IMR-90 (cell line): Measurements from ENCODE around the gene BAIAP2L1. TPM values are rescaled to one million over a fixed set of nuclear protein-coding genes. Genes with fewer than 3 reads are reported as not detected.
A peak's percentile ranks its signal among the peaks of the same experiment; 100 is the strongest.

Experiments used
- ATAC-seq: fragments of 200-7000 bp; cut with Tn5 transposase; 2 replicates; pipeline ENCODE4 v1.9.1; 2020; ENCODE audit warnings: low read depth, mild to moderate bottlenecking, moderate library complexity
- BruUV-seq: library from RNA; stranded (reverse); fragments of 400-500 nt; replicated peaks from 2 replicates; lab custom pipeline; 2021; lab: Mats Ljungman, UMichigan
- CTCF ChIA-PET: fragments of 300-600 bp; formaldehyde crosslinking; extraction: SDS; loops from one replicate; lab custom pipeline; 2021; ENCODE audit warnings: antibody characterized with exemption; lab: Yijun Ruan, JAX
- POLR2A ChIA-PET: fragments of 300-600 bp; sonication (Branson Sonifier 250); formaldehyde crosslinking; loops from one replicate; lab custom pipeline; 2022; ENCODE audit warnings: antibody characterized with exemption; ENCODE audit not compliant: unreplicated experiment; lab: Charles Lee
- DNase-seq: peaks from one replicate; pipeline ENCODE4 v3.0.0; 2013
- H2AFZ ChIP-seq: replicated peaks from 2 replicates; pipeline ENCODE3; 2013; ENCODE audit warnings: low read length, mild to moderate bottlenecking; ENCODE audit not compliant: poor library complexity
- H2AK5ac ChIP-seq: 2 replicates; pipeline ENCODE4 v1.6.1; 2013; ENCODE audit warnings: low read depth, low read length, inconsistent platforms
- H2AK9ac ChIP-seq: replicated peaks from 2 replicates; pipeline ENCODE3; 2013; ENCODE audit warnings: mild to moderate bottlenecking, low read depth, low read length, moderate library complexity; ENCODE audit not compliant: poor library complexity
- H2BK120ac ChIP-seq: 2 replicates; pipeline ENCODE4 v1.6.1; 2013; ENCODE audit warnings: low read depth, low read length, inconsistent platforms
- H2BK15ac ChIP-seq: 3 replicates; pipeline ENCODE4 v1.6.1; 2013; ENCODE audit warnings: low read depth, low read length, inconsistent platforms
- H2BK20ac ChIP-seq: 2 replicates; pipeline ENCODE4 v1.6.1; 2013; ENCODE audit warnings: low read depth, mild to moderate bottlenecking, inconsistent platforms, low read length, moderate library complexity
- H2BK5ac ChIP-seq: 2 replicates; pipeline ENCODE4 v1.6.1; 2013; ENCODE audit warnings: mild to moderate bottlenecking, low read depth, low read length, inconsistent platforms; ENCODE audit not compliant: poor library complexity, severe bottlenecking
- H3K14ac ChIP-seq: replicated peaks from 2 replicates; pipeline ENCODE4 v1.6.1; 2013; ENCODE audit warnings: low read depth, low read length, inconsistent platforms
- H3K18ac ChIP-seq: 2 replicates; pipeline ENCODE4 v1.6.1; 2013; ENCODE audit warnings: low read depth, low read length, control low read depth
- H3K23ac ChIP-seq: 2 replicates; pipeline ENCODE4 v1.6.1; 2013; ENCODE audit warnings: low read depth, low read length, inconsistent platforms
- H3K27ac ChIP-seq: 2 replicates; pipeline ENCODE4 v1.5.1; 2013; ENCODE audit warnings: mild to moderate bottlenecking, control low read depth, low read length; ENCODE audit not compliant: insufficient read depth
- H3K27me3 ChIP-seq: 2 replicates; pipeline ENCODE4 v1.6.1; 2013; ENCODE audit warnings: low read length; ENCODE audit not compliant: control insufficient read depth, insufficient read depth
- H3K36me3 ChIP-seq: 2 replicates; pipeline ENCODE4 v1.6.1; 2013; ENCODE audit warnings: low read length, mixed read lengths; ENCODE audit not compliant: control insufficient read depth, insufficient read depth
- H3K4ac ChIP-seq: 2 replicates; pipeline ENCODE4 v1.6.1; 2013; ENCODE audit warnings: low read depth, low read length, inconsistent platforms
- H3K4me1 ChIP-seq: 2 replicates; pipeline ENCODE4 v1.6.1; 2013; ENCODE audit warnings: low read length, mixed read lengths; ENCODE audit not compliant: control insufficient read depth, insufficient read depth
- H3K4me2 ChIP-seq: 2 replicates; pipeline ENCODE4 v1.6.1; 2013; ENCODE audit warnings: low read depth, mild to moderate bottlenecking, control low read depth, low read length, moderate library complexity
- H3K4me3 ChIP-seq: 2 replicates; pipeline ENCODE4 v1.5.1; 2013; ENCODE audit warnings: low read depth, mild to moderate bottlenecking, control low read depth, low read length, moderate library complexity; ENCODE audit not compliant: insufficient read depth
- H3K56ac ChIP-seq: 2 replicates; pipeline ENCODE4 v1.6.1; 2013; ENCODE audit warnings: low read length, inconsistent platforms; ENCODE audit not compliant: insufficient read depth; ENCODE audit errors: extremely low read depth
- H3K79me1 ChIP-seq, 2 experiments: 2 replicates each; pipeline ENCODE4 v1.6.1; 2013; ENCODE audit warnings: low read length in 2 of 2, inconsistent platforms in 1 of 2, low read depth in 1 of 2
- H3K9ac ChIP-seq: 2 replicates; pipeline ENCODE4 v1.6.1; 2013; ENCODE audit warnings: low read depth, low read length, control low read depth
- H3K9me1 ChIP-seq: 2 replicates; pipeline ENCODE4 v1.6.1; 2013; ENCODE audit warnings: low read length, inconsistent platforms; ENCODE audit not compliant: insufficient read depth
- H3K9me3 ChIP-seq: 2 replicates; pipeline ENCODE4 v1.6.1; 2013; ENCODE audit warnings: low read length; ENCODE audit not compliant: control insufficient read depth, insufficient read depth
- H4K20me1 ChIP-seq: 2 replicates; pipeline ENCODE4 v1.6.1; 2013; ENCODE audit warnings: low read length, inconsistent platforms; ENCODE audit not compliant: insufficient read depth
- H4K5ac ChIP-seq: 2 replicates; pipeline ENCODE4 v1.6.1; 2013; ENCODE audit warnings: mild to moderate bottlenecking, low read depth, low read length, control low read depth
- H4K8ac ChIP-seq, 2 experiments: 2 replicates each; pipeline ENCODE4 v1.6.1; 2013; ENCODE audit warnings: low read depth in 2 of 2, low read length in 2 of 2, control low read depth in 1 of 2, inconsistent platforms in 1 of 2
- H4K91ac ChIP-seq: 2 replicates; pipeline ENCODE4 v1.6.1; 2013; ENCODE audit warnings: low read depth, low read length, inconsistent platforms; ENCODE audit not compliant: insufficient read depth
- CHD1 ChIP-seq: IDR thresholded peaks from 2 replicates; pipeline ENCODE4 v1.6.1; 2012; ENCODE audit warnings: low read depth, low read length, improper control_type of control experiment
- SMC3 ChIP-seq: fragments of 150-350 bp; IDR thresholded peaks from 2 replicates; pipeline ENCODE4 v1.6.1; 2016; ENCODE audit warnings: low read depth, mild to moderate bottlenecking, antibody characterized with exemption, low read length, moderate library complexity
- USF2 ChIP-seq: fragments of 150-350 bp; IDR thresholded peaks from 2 replicates; pipeline ENCODE4 v1.6.1; 2017; ENCODE audit warnings: mild to moderate bottlenecking, antibody characterized with exemption, low read length, low read depth
- WGBS, 2 experiments: methylation state at CpG; one replicate each; pipeline versions ENCODE4 v1.1.5 to v1.1.7; 2013; ENCODE audit warnings: missing lambda C conversion rate in 2 of 2; ENCODE audit not compliant: insufficient read length in 1 of 2; ENCODE audit errors: extremely low coverage in 2 of 2; 5-methylcytosine and 5-hydroxymethylcytosine counted together
- dilution Hi-C: fragments of 300-500 bp; cut with HindIII; formaldehyde crosslinking; loops from one replicate; pipeline ENCODE4 v1.14.3; 2018; ENCODE audit warnings: low sequenced_read_pairs; ENCODE audit not compliant: unreplicated experiment
- in situ Hi-C: fragments of 300-500 bp; cut with MboI; formaldehyde crosslinking; loops from 3 replicates; pipeline ENCODE4 v1.14.3; 2019; ENCODE audit warnings: low sequenced_read_pairs, inconsistent platforms, mixed read lengths
- intact Hi-C: fragments of 100-400 bp; cut with micrococcal nuclease; formaldehyde crosslinking; loops from 2 replicates; pipeline ENCODE4 v1.10.0; 2022
- polyA plus RNA-seq, 3 experiments: library from polyadenylated mRNA; depleted of rRNA; stranded (reverse); fragments of >200 nt; gene quantifications; 2 replicates each; pipeline ENCODE4 v1.2.3, GENCODE V29; 2012; ENCODE audit warnings: low replicate concordance in 1 of 3
- total RNA-seq: library from RNA; depleted of rRNA; stranded (reverse); fragments of >200 nt; gene quantifications from 2 replicates; pipeline ENCODE4 v1.2.3, GENCODE V29; 2012

The BAIAP2L1 gene
- total and polyA plus RNA-seq, 2 of the 4 experiments (the other 2 are of a cell fraction): 2.2 to 6.0 TPM

GRCh38 chr7:98423043-98423442 is 22.2 kb upstream of the BAIAP2L1 start:
- H2BK20ac ChIP-seq: no peak overlapping the region
- no peaks in the 10 kb centered on the region for H4K20me1 ChIP-seq
- H2AFZ ChIP-seq: peak overlapping the region; percentile 46
- H3K56ac ChIP-seq: no peak overlapping the region
- no peaks in the 10 kb centered on the region for H3K27me3 ChIP-seq
- POLR2A ChIA-PET: no interaction called here
- no peak for ATAC-seq
- no peak overlapping the region for H3K4me3 ChIP-seq
- no peak overlapping the region for H2AK9ac ChIP-seq
- no peak overlapping the region for H4K5ac ChIP-seq
- in situ Hi-C loops: no loop called here
- WGBS, 2 experiments: no CpG with 5 or more reads among the region's 2 CpGs
- no TSS peak for BruUV-seq
- no peak overlapping the region for H4K91ac ChIP-seq
- dilution Hi-C loops: no loop called here
- H3K9me3 ChIP-seq: no peaks in the 10 kb centered on the region
- H2BK5ac ChIP-seq: no peak overlapping the region
- no peak overlapping the region for H3K18ac ChIP-seq
- H4K8ac ChIP-seq: no peak overlapping the region
- H3K9me1 ChIP-seq: peaks cover 7% of the 10 kb centered on the region; the same call in 1 of the 2 replicates
- H3K27ac ChIP-seq: no peak overlapping the region
- TF ChIP-seq USF2 (peak; percentile 24; the same call in 1 of the 2 replicates), SMC3 (no peak), CHD1 (no peak)
- no peak overlapping the region for H3K4me2 ChIP-seq
- H3K4ac ChIP-seq: no peak overlapping the region; the same call in 1 of the 2 replicates
- no peak overlapping the region for H3K23ac ChIP-seq
- no peak overlapping the region for H3K14ac ChIP-seq
- no peak overlapping the region for H2BK15ac ChIP-seq
- no peaks in the 10 kb centered on the region for H3K36me3 ChIP-seq
- H3K9ac ChIP-seq: no peak overlapping the region
- intact Hi-C loops: no loop called here
- no peak overlapping the region for H2AK5ac ChIP-seq
- H3K79me1 ChIP-seq: peaks cover 0 to 5% of the 10 kb centered on the region in 2 experiments; a peak in 1 of 4 replicates
- H2BK120ac ChIP-seq: no peak overlapping the region
- peaks cover 10% of the 10 kb centered on the region for H3K4me1 ChIP-seq
- DNase-seq: peak; percentile 30
- CTCF ChIA-PET: no interaction called here
